Fibroblast of lung (primary cell): ENCODE data around the gene GRIK4.

ENCODE experiments used
- CTCF ChIP-seq, 2 donors: IDR thresholded peaks in 1 of 2; conservative IDR thresholded peaks in 1 of 2; 1 replicate in 1 of 2; 2 replicates in 1 of 2; pipeline ENCODE4 v1.5.1; 2011 to 2012; ENCODE audit warnings: low read length in 2 of 2, control low read depth in 1 of 2, inconsistent platforms in 1 of 2, low read depth in 1 of 2, mild to moderate bottlenecking in 1 of 2
- EZH2 ChIP-seq: IDR thresholded peaks from 2 replicates; pipeline ENCODE4 v1.5.1; 2012; ENCODE audit warnings: low read length, control low read depth, mild to moderate bottlenecking; ENCODE audit errors: missing control alignments

GRCh38 chr11:120658071-120658423 lies 146.5 kb downstream of the GRIK4 start:
- TF ChIP-seq EZH2 (no peak), CTCF (conservative IDR thresholded peaks at IDR 0.05 in 1 of 2, IDR thresholded peaks at IDR 0.05 in 1 of 2; ENCODE audit: low read depth in 1 of 2, low read length in 2 of 2) (no peak)
